ENCODE data around the gene CD180. TPM values are rescaled to one million over a fixed set of nuclear protein-coding genes. Genes with fewer than 3 reads are reported as not detected.

Gene CD180
- 2.1 TPM in 2 replicates for total RNA-seq

DNA sequence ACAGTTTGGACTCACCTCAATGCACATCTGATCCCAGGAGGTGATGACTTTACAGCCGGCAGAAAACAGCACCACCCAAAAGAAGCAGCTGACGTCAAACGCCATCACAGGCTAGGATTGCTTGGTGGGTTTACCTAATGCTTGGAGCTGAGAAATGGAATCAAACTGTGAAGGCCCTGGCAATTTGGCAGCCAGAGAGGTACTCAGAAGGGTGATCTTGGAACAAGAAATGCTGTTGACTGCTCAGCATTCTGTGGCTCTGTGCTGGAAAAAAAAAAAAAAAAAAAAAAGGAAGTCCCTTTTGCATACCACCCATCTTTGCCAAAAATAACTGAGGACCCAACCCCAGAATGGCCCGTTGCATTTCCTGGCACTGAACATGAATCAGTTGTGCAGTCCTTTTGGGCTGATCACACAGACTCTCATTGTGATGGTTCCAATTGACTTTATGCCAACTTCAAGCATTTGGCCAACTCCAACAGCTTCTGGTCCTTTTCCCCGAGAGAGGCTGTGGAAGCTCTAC lies at the start of gene CD180:
Gene CD180, minus strand, starts transcription at position 263 of the 523 bp plus-strand sequence. Its CDS starts 158 bp downstream, at position 105.
- intact Hi-C loops (cut with micrococcal nuclease), result loop anchor here (1.0 kb wide), 1 partner anchor 10 kb away; no protein-coding TSS in a partner anchor

DNA sequence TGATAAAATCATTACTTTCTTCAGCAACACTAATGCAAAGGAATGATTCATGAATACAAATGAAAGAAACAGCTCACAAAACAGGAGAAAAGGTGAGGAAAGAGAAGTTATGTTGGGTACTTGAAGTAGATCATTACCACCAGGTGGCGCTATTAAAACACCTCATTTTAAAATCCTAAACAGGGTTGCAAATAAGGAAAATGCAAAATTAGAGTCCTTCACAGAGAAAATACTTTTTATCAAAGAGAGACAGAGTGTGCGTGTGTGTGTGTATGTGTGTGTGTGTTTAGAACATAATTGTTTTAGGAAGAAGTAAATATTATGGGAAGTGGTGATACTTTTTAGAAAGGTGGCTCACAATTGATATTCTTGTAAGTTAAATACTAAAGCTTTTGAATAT lies 49.5 kb upstream of the CD180 start:
- intact Hi-C loops (cut with micrococcal nuclease), result loop anchor here (1.0 to 10.0 kb wide), 9 partner anchors 30 to 1761 kb away; no protein-coding TSS in a partner anchor

DNA sequence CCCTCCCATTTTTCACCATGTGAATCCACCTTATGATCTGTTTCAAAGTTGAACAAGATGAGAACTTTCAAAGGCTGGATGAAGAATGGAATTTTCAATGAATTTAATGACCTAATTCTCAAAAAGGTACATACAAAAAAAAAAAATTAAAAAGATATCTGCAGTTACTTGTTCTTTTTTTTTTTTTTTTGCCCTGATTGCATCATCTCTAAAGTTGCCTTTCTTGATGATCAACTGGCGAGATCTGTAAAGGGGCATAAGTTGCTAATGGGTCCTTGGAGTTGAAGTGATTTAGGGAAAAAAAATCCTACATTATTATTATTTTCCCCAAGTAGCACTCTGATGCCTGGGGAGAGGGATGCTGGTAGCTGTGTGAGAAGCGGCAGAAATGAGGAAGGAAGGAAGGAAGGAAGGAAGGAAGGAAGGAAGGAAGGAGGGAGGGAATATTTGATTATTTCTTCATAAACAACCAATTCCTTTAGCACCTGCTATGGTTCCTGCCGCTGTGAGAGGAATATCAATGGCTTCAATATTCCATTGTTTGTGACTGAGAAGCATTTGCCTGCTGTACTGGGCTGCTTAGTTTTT lies 48.8 kb upstream of the CD180 start:
- intact Hi-C loops (cut with micrococcal nuclease), result loop anchor here (10.0 kb wide), 2 partner anchors 699 to 1179 kb away; no protein-coding TSS in a partner anchor

DNA sequence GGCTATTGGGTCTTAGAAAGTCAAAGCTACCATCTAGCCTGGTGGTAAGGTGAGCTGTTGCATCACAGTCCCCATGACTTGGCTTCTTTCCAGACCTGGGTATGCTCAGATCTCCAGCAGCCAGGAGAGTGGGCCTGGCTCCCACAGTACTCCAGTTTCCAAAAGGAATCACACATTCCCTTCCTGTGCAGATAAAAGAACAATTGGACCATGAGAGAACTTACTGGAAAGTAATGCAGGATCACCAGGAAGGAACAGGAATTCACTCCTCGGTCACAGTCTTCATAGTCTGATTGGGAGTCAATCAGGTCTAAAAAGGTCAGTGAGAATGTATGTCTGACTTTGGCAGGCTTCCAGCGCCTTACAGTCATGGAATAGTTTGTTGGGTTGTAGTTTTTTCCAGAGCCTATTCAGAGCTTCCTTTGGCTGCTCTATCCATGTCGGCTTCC lies 47.8 kb upstream of the CD180 start:
- intact Hi-C loops (cut with micrococcal nuclease), result loop anchor here (10.0 kb wide), 2 partner anchors 700 to 1180 kb away; no protein-coding TSS in a partner anchor

DNA sequence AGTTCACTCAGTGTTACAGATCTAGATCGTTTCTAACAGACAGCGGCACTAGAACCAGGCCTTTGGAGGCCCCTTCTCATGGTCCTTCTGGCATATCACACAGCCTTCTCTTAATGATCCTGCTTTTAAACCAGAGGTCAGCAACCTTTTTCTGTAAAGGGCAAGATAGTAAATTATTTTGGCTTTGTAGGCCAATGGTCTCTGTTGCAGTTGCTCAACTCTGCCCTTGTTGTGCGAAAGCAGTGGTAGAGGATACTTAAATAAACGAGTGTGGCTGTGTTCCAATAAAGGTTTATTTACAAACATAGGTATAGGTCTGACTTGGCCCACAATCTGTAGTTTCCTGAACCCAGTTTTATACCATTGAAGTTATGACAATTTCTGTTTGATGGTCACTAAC lies 47.3 kb upstream of the CD180 start:
- intact Hi-C loops (cut with micrococcal nuclease), result loop anchor here (10.0 kb wide), 2 partner anchors 701 to 1181 kb away; no protein-coding TSS in a partner anchor

DNA sequence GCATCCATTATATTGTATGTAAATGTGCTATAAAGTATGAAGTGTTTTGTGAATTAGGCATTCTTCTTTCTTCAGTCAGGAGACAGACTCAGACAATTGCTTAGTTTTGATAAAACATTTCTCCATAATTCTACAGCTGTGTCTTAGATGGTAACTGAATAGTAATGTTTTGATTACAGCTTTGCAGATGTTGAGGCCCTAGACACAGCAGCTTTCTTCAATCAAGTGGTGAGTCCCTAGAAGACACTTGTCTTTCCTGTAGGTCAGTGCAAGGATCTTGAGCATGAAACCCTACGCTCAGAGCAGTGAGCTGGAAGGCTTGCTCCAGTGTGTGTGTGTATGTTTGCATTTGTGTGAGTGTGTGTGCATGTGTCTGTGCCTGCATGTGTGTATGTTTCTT lies 46.8 kb upstream of the CD180 start:
- intact Hi-C loops (cut with micrococcal nuclease), result loop anchor here (10.0 kb wide), 2 partner anchors 701 to 1181 kb away; no protein-coding TSS in a partner anchor

DNA sequence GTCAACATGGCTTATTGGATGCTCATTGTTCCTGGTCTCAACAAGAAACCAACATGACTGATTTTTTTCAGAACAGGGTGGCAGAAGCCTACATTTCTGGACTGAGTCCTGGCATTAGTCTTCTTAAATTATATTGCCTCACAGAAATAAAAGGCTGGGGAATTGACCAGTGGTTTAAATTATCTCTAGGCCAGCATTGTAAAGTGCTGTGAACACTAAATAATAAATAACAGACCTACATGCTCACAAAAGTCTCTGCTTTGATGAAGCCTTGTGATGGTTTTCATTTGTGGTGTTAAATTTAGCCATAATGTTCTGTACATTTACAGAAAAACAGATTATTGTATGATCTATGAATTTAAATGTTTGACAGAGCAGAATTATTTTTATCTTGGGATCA lies 44.7 kb upstream of the CD180 start:
- intact Hi-C loops (cut with micrococcal nuclease), result loop anchor here (10.0 kb wide), 2 partner anchors 703 to 1183 kb away; no protein-coding TSS in a partner anchor

DNA sequence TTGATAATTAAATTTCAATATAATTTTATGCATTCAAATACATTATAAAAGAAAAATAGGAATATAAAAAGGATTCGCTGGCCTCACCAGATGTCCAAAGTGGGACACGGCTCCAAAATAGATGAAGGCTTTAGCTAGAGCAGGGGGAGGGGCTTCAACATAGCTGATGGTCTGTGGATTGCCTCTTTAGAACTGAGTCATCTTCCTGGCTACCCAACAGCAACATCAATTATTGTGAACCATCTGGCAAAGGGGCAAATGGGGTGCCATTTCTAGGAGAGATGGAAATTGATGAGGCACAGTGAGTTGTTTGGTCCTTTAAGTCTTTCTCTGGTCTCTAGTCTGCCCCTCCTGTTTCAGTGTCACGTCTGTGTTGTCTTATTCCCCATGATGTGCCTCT lies 44.2 kb upstream of the CD180 start:
- intact Hi-C loops (cut with micrococcal nuclease), result loop anchor here (10.0 kb wide), 2 partner anchors 704 to 1184 kb away; no protein-coding TSS in a partner anchor

DNA sequence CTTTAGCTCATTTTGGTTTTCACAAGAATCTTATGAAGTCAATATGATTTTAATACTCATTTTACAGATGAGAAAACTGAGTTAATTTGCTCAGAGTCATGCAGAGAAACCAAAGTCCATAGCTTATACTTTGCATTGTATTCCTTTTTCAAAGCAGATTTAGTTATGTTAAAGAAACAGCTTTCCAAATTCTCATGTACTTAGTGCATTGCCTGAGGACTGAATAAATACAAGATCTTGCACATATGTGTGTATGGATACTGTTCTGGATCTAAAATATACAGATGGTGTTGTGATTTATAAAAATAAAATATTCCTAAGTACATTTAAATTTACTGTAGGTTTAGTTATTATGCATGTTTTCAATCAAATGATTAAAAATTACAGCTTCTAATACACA lies 43.5 kb upstream of the CD180 start:
- intact Hi-C loops (cut with micrococcal nuclease), result loop anchor here (10.0 kb wide), 2 partner anchors 705 to 1185 kb away; no protein-coding TSS in a partner anchor

DNA sequence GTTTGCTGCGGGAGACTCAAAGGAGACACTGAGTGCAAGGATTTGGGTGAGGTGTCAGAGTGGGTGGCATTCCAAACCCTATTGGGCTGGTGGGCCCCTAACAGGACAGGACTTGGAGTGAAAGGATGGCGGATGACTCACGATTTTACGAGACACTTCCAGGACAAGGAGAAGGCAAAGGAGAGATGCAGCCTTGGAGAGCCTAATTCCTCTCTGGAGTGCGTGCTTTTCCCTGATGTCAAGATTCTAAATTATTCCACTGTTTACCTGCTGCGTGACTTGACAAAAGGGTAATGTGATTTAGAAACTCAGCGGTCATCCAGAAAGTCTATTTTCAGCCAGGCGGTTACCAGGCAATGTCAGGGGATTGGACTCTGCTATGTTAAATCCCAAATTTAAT lies 41.6 kb upstream of the CD180 start:
- intact Hi-C loops (cut with micrococcal nuclease), result no loop called here

DNA sequence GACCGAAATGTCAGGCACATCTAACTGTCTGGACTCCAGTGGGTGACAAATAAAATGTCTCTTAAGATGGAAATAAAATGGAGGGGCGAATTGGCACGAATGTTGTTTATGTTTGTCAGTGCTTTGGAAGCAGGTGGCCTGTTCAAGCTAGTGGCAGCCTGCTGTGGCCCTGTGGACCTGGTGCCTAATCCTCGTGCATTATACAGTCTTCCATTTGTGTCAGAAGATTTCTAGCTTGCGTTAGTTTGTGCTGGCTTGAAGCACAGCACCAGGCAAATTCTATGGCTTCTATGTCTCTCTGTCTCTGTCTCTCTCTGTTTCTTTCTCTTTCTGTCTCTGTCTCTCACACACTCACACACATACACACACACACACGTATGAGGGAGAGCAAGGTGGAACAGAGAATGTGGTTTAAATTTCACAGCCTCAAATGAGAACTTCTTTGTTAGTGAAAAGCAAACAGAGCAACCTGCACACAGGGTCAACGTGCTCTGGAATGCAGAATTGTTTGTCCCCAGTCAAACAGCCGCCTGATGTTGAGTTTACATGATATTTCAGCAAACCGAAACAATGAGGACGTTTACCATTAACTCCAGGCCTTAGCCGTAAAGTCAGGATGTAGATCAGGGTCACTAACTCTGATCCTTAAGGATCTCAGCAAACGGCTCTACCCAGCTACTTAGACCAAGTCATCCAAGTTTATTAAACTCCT lies 39.0 kb upstream of the CD180 start:
- intact Hi-C loops (cut with micrococcal nuclease), result no loop called here

DNA sequence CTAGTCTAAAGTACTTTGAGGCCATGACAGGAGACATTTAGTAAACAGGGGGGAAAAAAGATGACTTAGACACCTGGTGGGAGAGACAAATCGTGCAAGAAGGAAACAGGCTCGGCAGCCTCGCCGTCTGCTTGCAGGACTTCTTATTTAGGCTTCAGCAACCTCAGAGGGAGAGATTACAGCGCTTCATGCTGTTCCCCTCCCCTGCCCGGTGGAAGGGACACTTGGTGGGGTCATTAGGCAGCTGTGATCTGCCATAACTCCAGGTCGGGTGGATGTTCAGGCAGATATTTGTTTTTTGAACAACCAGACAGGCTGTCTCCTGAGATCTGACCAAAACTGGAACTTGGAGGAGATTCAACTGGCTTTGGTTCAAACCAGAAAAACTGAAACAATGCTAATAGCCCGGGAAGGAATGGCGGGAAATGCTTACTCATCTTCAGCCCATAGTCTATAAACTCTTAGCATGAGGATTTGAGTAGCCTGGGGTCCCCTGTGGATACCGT lies 38.1 kb upstream of the CD180 start:
- intact Hi-C loops (cut with micrococcal nuclease), result no loop called here

DNA sequence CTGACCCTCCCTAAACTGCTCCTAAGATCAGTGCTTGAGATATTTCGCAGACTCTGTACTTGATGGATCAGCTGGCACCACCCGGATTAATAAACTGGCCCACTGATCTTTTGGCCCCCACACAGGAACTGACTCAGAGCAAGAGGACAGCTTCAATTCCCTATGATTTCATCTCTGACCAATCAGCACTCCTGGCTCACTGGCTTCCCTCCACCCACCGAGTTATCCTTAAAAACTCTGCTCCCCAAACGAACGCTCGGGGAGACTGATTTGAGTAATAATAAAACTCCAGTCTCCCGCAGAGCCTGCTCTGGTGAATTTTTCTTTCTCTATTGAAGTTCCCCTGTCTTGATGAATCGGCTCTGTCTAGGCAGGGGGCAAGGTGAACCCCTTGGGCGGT lies 36.5 kb upstream of the CD180 start:
- intact Hi-C loops (cut with micrococcal nuclease), result no loop called here

DNA sequence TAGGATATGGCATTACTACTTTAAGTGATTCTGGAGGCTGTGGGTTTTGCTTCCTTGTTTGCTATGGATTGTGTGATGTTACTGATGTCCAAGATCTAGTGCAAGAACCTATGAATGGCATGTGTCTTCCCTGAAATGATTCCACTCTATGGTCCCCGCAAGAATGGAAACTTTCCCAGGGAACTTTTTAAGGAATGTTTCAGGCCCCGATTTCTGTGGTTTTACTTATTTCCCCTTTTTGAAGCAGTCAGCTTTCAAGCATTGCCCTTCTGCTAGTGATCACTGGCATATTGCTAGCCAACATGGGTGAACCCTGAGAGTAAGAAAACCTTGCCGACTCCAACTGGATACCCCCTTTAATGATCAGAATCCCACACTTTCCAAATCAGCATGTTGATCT lies 26.6 kb upstream of the CD180 start:
- intact Hi-C loops (cut with micrococcal nuclease), result loop anchor here (5.0 kb wide), 1 partner anchor 916 kb away; no protein-coding TSS in a partner anchor

DNA sequence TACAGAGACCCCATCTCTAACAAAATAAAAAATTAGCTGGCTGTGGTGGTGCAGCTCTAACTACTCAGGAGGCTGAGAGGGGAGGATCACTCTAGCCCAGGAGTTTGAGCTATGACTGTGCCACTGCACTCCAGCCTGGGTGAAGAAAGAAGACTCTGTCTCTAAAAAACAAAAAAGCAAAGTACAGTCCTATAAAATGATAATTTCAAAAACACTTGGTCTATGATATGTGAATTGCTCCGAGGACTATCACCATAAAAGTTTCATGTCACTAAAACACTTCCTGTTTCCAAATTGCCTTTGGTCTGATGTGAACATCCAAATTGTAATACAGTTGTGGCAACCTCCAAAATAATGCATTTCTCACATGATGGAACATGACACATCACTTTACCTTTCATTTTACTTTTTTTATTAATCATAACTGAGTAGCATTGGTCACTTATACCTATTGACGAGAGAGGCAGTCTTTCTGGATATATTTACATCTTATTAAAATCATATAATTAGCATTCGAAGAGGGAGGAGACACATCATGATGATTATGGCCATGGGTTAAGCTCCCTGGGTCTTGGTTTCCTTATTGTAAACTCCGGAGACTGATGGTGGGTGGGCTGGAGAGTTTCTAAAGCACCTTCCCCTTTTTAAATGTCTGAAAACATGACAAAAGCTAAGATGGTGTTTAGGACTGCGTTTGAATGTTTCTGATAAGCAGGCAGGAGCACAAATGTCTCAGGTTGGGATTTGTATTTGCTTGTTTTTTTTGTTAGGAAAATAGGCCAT lies 25.8 kb upstream of the CD180 start:
- intact Hi-C loops (cut with micrococcal nuclease), result loop anchor here (5.0 kb wide), 1 partner anchor 915 kb away; no protein-coding TSS in a partner anchor

DNA sequence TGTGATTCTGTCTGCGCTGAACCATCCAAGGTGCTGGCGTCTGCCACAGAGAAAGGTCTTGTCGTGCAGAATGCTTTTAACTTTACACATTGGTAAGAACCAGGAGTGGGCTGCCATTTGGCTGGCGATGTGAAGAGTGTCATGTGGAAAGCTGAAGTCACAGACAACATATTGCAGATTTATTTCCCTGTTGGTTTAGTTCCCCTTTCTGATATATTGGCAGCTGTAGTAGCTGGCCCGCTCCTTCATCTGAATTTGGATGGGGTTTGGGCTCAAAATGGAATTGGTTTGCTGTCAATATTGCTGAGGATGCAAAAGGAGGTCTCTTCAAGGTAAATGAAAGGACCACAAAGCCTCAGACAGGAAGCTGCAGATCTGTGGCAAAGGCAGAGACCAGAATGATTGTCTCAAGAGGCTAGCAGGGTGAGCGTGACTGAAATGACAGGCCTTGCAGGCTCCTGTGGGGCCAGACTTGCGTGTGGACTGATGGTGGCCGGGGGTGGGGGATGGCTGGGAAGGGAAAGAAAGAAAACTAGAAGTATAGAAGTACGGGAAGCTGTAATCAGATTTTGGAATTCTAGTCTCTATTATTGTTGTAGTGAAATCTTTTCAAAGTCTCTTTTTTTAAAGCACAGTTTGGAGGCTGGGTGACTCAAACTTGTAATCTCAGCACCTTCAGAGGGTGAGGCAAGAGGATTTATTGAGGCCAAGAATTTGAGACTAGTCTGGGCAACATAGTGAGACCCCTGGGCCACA lies 25.1 kb upstream of the CD180 start:
- intact Hi-C loops (cut with micrococcal nuclease), result loop anchor here (1.0 to 5.0 kb wide), 2 partner anchors 55 to 914 kb away; no protein-coding TSS in a partner anchor

DNA sequence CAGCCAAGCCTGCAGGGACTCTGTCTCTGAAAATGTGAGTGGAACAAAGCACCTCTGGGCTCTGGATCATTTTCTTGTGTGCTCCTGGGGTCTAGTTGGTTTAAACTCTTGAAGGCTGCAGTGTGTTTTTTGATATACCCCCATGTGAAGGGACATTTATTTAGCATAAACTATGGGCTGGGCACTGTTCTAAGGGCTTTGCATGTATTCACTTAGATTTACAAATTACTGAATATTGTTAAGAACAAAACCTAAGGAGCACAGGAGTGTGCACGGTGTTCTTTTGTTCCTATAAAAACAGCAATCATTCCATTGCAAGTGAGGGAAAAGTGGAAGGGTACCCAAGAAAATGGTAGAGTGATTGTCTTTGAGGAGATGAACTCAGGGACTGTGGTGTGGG lies 20.0 kb upstream of the CD180 start:
- intact Hi-C loops (cut with micrococcal nuclease), result loop anchor here (1.0 kb wide), 2 partner anchors 9 to 30 kb away; no protein-coding TSS in a partner anchor

DNA sequence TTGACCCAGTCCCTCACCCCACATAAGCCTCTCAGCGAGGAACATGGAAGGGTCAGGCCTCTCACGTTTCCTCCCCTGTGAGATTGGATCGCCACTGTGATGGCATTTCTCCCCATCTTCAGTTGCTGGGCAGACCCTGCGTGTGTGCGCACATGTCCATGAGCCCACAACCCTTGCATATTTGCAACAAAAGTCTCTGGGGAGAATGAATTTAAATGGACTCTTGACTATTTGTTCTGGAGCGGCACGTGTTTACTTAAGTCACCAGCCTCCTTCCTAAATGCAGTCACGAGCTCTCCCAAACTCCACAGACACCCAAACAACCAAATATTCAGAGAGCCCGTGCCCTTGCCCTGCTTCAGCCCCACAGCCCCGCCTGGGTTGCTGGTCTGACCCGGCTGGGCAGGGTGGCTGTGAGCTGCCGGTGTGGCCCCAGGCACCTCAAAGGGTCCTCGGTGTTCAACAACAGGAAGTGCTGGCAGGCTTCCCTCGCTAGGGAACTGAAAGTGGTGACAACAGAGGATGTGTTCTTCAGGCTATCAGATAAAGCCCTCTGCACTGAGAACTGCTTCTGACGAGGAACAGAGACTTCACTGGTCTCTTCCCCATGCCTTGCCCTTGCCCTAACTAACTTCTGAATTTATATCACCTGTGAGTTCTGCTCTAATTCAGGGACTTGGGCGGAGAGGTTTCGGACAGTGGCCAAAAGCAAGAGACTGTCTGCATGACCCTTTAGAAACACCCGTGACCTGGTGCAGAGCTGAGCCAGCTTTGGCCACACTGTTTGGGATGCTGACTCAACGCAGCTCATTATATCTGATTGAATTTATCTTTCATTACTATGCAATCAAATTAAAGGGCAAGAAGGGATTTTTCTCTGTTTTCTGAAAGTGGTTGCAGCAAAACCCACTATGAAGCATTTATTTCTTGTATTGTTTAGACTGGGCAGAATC lies 19.2 kb upstream of the CD180 start:
- intact Hi-C loops (cut with micrococcal nuclease), result loop anchor here (1.0 kb wide), 2 partner anchors 8 to 31 kb away; no protein-coding TSS in a partner anchor

Measured in T-helper 1 cell treated with Interleukin-12 subunit alpha and Interleukin-12 subunit beta and Interleukin-4 antibody, amounts not matched to agents 30 ng/mL and 1 ng/mL, for 36 hours (primary cell).